GM10248 (cell line): ENCODE results near the gene DCLK3.

Experiments
- CTCF ChIA-PET: fragments of 300-600 bp; sonication (Branson Sonifier 250); formaldehyde crosslinking; extraction: SDS; loops from one replicate; lab custom pipeline; 2021; ENCODE audit warnings: antibody characterized with exemption; lab: Yijun Ruan, JAX
- POLR2A ChIA-PET: fragments of 350-650 bp; sonication (Branson Sonifier 250); formaldehyde crosslinking; extraction: SDS; loops from one replicate; lab custom pipeline; 2020; ENCODE audit warnings: antibody characterized with exemption; lab: Yijun Ruan, JAX
- DNase-seq: peaks from one replicate; pipeline ENCODE4 v3.0.0; 2012; ENCODE audit errors: extremely low spot score
- CTCF ChIP-seq: IDR thresholded peaks from 2 replicates; pipeline ENCODE4 v1.5.1; 2012; ENCODE audit warnings: mild to moderate bottlenecking, low read depth; ENCODE audit errors: extremely low read depth, missing control alignments, control extremely low read depth

Gene DCLK3

GRCh38 chr3:36803091-36803791 is 38.9 kb upstream of the DCLK3 start:
- no peak for TF ChIP-seq CTCF
- ChIA-PET CTCF (interaction anchor here (1.7 to 1.8 kb wide), 2 partner anchors 19 to 66 kb away, joined by 3 to 4 read pairs; no protein-coding TSS in a partner anchor), POLR2A (no interaction called here)
- no peak for DNase-seq

- no peak for DNase-seq
- CTCF ChIA-PET: interaction anchor here (1.4 kb wide), 1 partner anchor 50 kb away, joined by 3 read pairs; no protein-coding TSS in a partner anchor
- POLR2A ChIA-PET: no interaction called here
- no peak for TF ChIP-seq CTCF
These were observed 36.3 kb upstream of the DCLK3 start for GRCh38 chr3:36800533-36801116.

- CTCF ChIA-PET: no interaction called here
- DNase-seq: no peak
- POLR2A ChIA-PET: no interaction called here
- no peak for TF ChIP-seq CTCF
These were observed 32.5 kb upstream of the DCLK3 start for GRCh38 chr3:36796881-36797280.

- ChIA-PET CTCF (no interaction called here), POLR2A (no interaction called here)
- DNase-seq: no peak
- no peak for TF ChIP-seq CTCF
These were observed 31.8 kb upstream of the DCLK3 start for GRCh38 chr3:36796161-36796560.

- ChIA-PET POLR2A (no interaction called here), CTCF (no interaction called here)
These were observed 31.3 kb upstream of the DCLK3 start for GRCh38 chr3:36795622-36796021.

GRCh38 chr3:36792342-36792741 is 28.0 kb upstream of the DCLK3 start:
- ChIA-PET CTCF (interaction anchor here (1.1 to 2.9 kb wide), 9 partner anchors 11 to 765 kb away, joined by 3 to 26 read pairs (median 5); no protein-coding TSS in a partner anchor), POLR2A (no interaction called here)
- peak; percentile 51 for TF ChIP-seq CTCF
- peak; percentile 31 for DNase-seq

More at GRCh38 chr3:36795622-36796021, 31.3 kb upstream of the DCLK3 start:
- no peak for TF ChIP-seq CTCF
- DNase-seq: no peak
